PC-3 (cell line): ENCODE results near the gene FDXACB1. TPM values are rescaled to one million over a fixed set of nuclear protein-coding genes. Genes with fewer than 3 reads are reported as not detected.

Experiments used
- total RNA-seq: library from RNA; depleted of rRNA; stranded (reverse); fragments of >200 nt; gene quantifications from 2 replicates; pipeline ENCODE4 v1.2.3, GENCODE V29; 2014; rRNA removed

The FDXACB1 gene
- total RNA-seq, 1 experiment from 2014 or later, result 3.0 TPM

Other genes starting within 250 kb of the FDXACB1 start
- gene PPP2R1B, start 112.8 kb downstream of the FDXACB1 start, total RNA-seq, result 31.3 and 41.5 TPM in 2 replicates
- 29.4 and 34.3 TPM in 2 replicates for gene ALG9, start 7.6 kb downstream of the FDXACB1 start, total RNA-seq
- gene CFAP68, start 376 bp upstream of the FDXACB1 start, total RNA-seq, result 26.0 and 27.4 TPM in 2 replicates
- not detected in 2 replicates for gene CRYAB, start 32.6 kb upstream of the FDXACB1 start, total RNA-seq
- not detected in 2 replicates for gene HSPB2, start 33.6 kb upstream of the FDXACB1 start, total RNA-seq
- 8.7 and 10.5 TPM in 2 replicates for gene C11orf52, start 39.7 kb upstream of the FDXACB1 start, total RNA-seq
- 6.8 and 10.8 TPM in 2 replicates for gene DIXDC1, start 58.2 kb upstream of the FDXACB1 start, total RNA-seq
- gene DLAT, start 146.2 kb upstream of the FDXACB1 start, total RNA-seq, result 78.9 and 102 TPM in 2 replicates
- 0.75 and 1.7 TPM in 2 replicates for gene PIH1D2, start 194.9 kb upstream of the FDXACB1 start, total RNA-seq
- gene NKAPD1, start 195.1 kb upstream of the FDXACB1 start, total RNA-seq, result 19.4 and 34.3 TPM in 2 replicates
- 210 and 238 TPM in 2 replicates for gene TIMM8B, start 207.6 kb upstream of the FDXACB1 start, total RNA-seq
- gene SDHD, start 207.7 kb upstream of the FDXACB1 start, total RNA-seq, result 139 and 184 TPM in 2 replicates